GM13976 (cell line): ENCODE results near the gene PTCSC3.
"Not testable (repeated sequence)": the region's sequence is repeated elsewhere in the genome, so short reads cannot be mapped to it uniquely, and the experiment has no call there.

Experiments
- DNase-seq: peaks from one replicate; pipeline ENCODE4 v3.0.0; 2012; ENCODE audit warnings: low spot score
- CTCF ChIP-seq: IDR thresholded peaks from 2 replicates; pipeline ENCODE4 v1.5.1; 2012; ENCODE audit warnings: borderline replicate concordance, mild to moderate bottlenecking; ENCODE audit not compliant: insufficient read depth; ENCODE audit errors: extremely low read depth, missing control alignments, control extremely low read depth
- in situ Hi-C: fragments of 300-500 bp; cut with MboI; formaldehyde crosslinking; loops from one replicate; pipeline ENCODE4 v1.12.0; 2022; ENCODE audit warnings: low sequenced_read_pairs, mixed read lengths, inconsistent platforms; ENCODE audit not compliant: unreplicated experiment

Gene PTCSC3

GRCh38 chr14:36130186-36130585 lies 46.3 kb downstream of the PTCSC3 start:
- in situ Hi-C loops = no loop called here
- no peak for DNase-seq
- no peak for TF ChIP-seq CTCF

GRCh38 chr14:36129181-36129580 lies 47.3 kb downstream of the PTCSC3 start:
- in situ Hi-C loops = no loop called here
- no peak for DNase-seq
- TF ChIP-seq CTCF = no peak

- TF ChIP-seq CTCF = no peak
- in situ Hi-C loops = no loop called here
- no peak for DNase-seq
Measured at GRCh38 chr14:36113341-36113740, 63.2 kb downstream of the PTCSC3 start.

- TF ChIP-seq CTCF = no peak
- in situ Hi-C loops = no loop called here
Measured at GRCh38 chr14:36111822-36112583, 64.5 kb downstream of the PTCSC3 start.

GRCh38 chr14:36105401-36105800 lies 71.1 kb downstream of the PTCSC3 start:
- TF ChIP-seq CTCF = no peak
- in situ Hi-C loops = no loop called here
- no peak for DNase-seq

More at GRCh38 chr14:36111822-36112583, 64.5 kb downstream of the PTCSC3 start:
- no peak for DNase-seq

GRCh38 chr14:36104258-36104657 lies 72.3 kb downstream of the PTCSC3 start:
- in situ Hi-C loops, DNase-seq: not testable (repeated sequence)

- no peak for TF ChIP-seq CTCF
- in situ Hi-C loops = no loop called here
- no peak for DNase-seq
Measured at GRCh38 chr14:36099619-36100018, 76.9 kb downstream of the PTCSC3 start.
